Neural cell (in vitro differentiated cells): ENCODE measurements around the gene TMEM131L. TPM values are rescaled to one million over a fixed set of nuclear protein-coding genes. Genes with fewer than 3 reads are reported as not detected.

ENCODE experiments used
- H2AFZ ChIP-seq: fragments of 200-600, 300-800 bp; sonication (generic), shearing (Covaris generic); 2 replicates; pipeline ENCODE4 v1.6.0; 2014; ENCODE audit warnings: low read depth, mild to moderate bottlenecking, antibody characterized with exemption, low read length, moderate library complexity
- H3F3A ChIP-seq: fragments of 200-600 bp; shearing (Covaris generic); 2 replicates; pipeline ENCODE4 v1.6.1; 2016; ENCODE audit warnings: mild to moderate bottlenecking, moderate library complexity, mixed read lengths, antibody characterized with exemption, low read length; ENCODE audit not compliant: insufficient read depth, poor library complexity, severe bottlenecking
- H3K27ac ChIP-seq: fragments of 200-600, 300-800 bp; sonication (generic), shearing (Covaris generic); 2 replicates; pipeline ENCODE4 v1.5.1; 2014; ENCODE audit warnings: mild to moderate bottlenecking, low read length, moderate library complexity
- H3K27me3 ChIP-seq: fragments of 300-800, 200-600 bp; sonication (generic), shearing (Covaris generic); 2 replicates; pipeline ENCODE4 v1.6.0; 2014; ENCODE audit warnings: mild to moderate bottlenecking, low read depth, low read length, moderate library complexity; ENCODE audit not compliant: insufficient read depth
- H3K36me3 ChIP-seq: fragments of 300-800, 200-600 bp; sonication (generic), shearing (Covaris generic); 2 replicates; pipeline ENCODE4 v1.5.1; 2014; ENCODE audit warnings: mild to moderate bottlenecking, antibody characterized with exemption, low read length, moderate library complexity; ENCODE audit not compliant: insufficient read depth
- H3K4me2 ChIP-seq: fragments of 300-800, 200-600 bp; sonication (generic), shearing (Covaris generic); 2 replicates; pipeline ENCODE4 v1.6.0; 2014; ENCODE audit warnings: mild to moderate bottlenecking, low read length
- H3K4me3 ChIP-seq: fragments of 300-800, 200-600 bp; sonication (generic), shearing (Covaris generic); 2 replicates; pipeline ENCODE4 v1.5.1; 2014; ENCODE audit warnings: mild to moderate bottlenecking, low read length, moderate library complexity
- H3K79me2 ChIP-seq: fragments of 200-600 bp; shearing (Covaris generic); replicated peaks from 2 replicates; pipeline ENCODE4 v1.6.0; 2014; ENCODE audit warnings: mild to moderate bottlenecking, low read length, moderate library complexity; ENCODE audit not compliant: insufficient read depth
- H3K9ac ChIP-seq: fragments of 300-800, 200-600 bp; sonication (generic), shearing (Covaris generic); 2 replicates; pipeline ENCODE4 v1.6.1; 2016; ENCODE audit warnings: mild to moderate bottlenecking, low read length, mixed read lengths
- H3K9me2 ChIP-seq: fragments of 200-600 bp; shearing (Covaris generic); 2 replicates; pipeline ENCODE4 v1.6.1; 2016; ENCODE audit warnings: mild to moderate bottlenecking, low read length, mixed read lengths; ENCODE audit not compliant: insufficient read depth
- H3K9me3 ChIP-seq: fragments of 200-600, 300-800 bp; sonication (generic), shearing (Covaris generic); 2 replicates; pipeline ENCODE4 v1.6.1; 2016; ENCODE audit warnings: mild to moderate bottlenecking, mixed run types, low read length, moderate library complexity, mixed read lengths
- H4K20me1 ChIP-seq: fragments of 200-600 bp; shearing (Covaris generic); 2 replicates; pipeline ENCODE4 v1.6.1; 2016; ENCODE audit warnings: mild to moderate bottlenecking, mixed run types; ENCODE audit not compliant: insufficient read depth
- EP300 ChIP-seq: fragments of 450-650 bp; conservative IDR thresholded peaks from 2 replicates; pipeline ENCODE4 v1.6.1; 2014; ENCODE audit warnings: antibody characterized with exemption, mild to moderate bottlenecking, moderate library complexity; ENCODE audit not compliant: poor library complexity, severe bottlenecking
- EZH2 ChIP-seq: fragments of 200-600, 300-800 bp; shearing (Covaris generic), sonication (generic); IDR thresholded peaks from 2 replicates; pipeline ENCODE4 v1.6.1; 2014; ENCODE audit warnings: antibody characterized with exemption, low read length, borderline replicate concordance, mild to moderate bottlenecking; ENCODE audit not compliant: insufficient read depth, poor library complexity, severe bottlenecking
- MXI1 ChIP-seq: fragments of 450-650 bp; conservative IDR thresholded peaks from 2 replicates; pipeline ENCODE4 v1.6.1; 2014; ENCODE audit warnings: antibody characterized with exemption, mild to moderate bottlenecking; ENCODE audit not compliant: poor library complexity, severe bottlenecking
- POLR2AphosphoS5 ChIP-seq: IDR thresholded peaks from 2 replicates; pipeline ENCODE4 v1.6.1; 2012
- RAD21 ChIP-seq: fragments of 450-650 bp; conservative IDR thresholded peaks from 2 replicates; pipeline ENCODE4 v1.6.1; 2014; ENCODE audit warnings: antibody characterized with exemption, mild to moderate bottlenecking, moderate library complexity
- SMC3 ChIP-seq: fragments of 450-650 bp; conservative IDR thresholded peaks from 2 replicates; pipeline ENCODE4 v1.6.1; 2014; ENCODE audit warnings: antibody characterized with exemption, mild to moderate bottlenecking, moderate library complexity; ENCODE audit not compliant: poor library complexity
- TAF1 ChIP-seq: IDR thresholded peaks from 2 replicates; pipeline ENCODE4 v1.6.1; 2012; ENCODE audit warnings: low read depth
- polyA plus RNA-seq: library from polyadenylated mRNA; depleted of rRNA; stranded (reverse); fragments of >200 nt; gene quantifications from 2 replicates; pipeline ENCODE4 v1.2.3, GENCODE V29; 2014
- TF ChIP-seq, protein P1 (sequence below): fragments of 450-650 bp; IDR thresholded peaks from 2 replicates; pipeline ENCODE4 v1.5.1; 2014; ENCODE audit warnings: antibody characterized with exemption, mild to moderate bottlenecking, moderate library complexity; ENCODE audit not compliant: poor library complexity, severe bottlenecking
- TF ChIP-seq, protein P2 (sequence below): IDR thresholded peaks from 2 replicates; pipeline ENCODE4 v1.6.1; 2012; ENCODE audit warnings: borderline replicate concordance

The TMEM131L gene
- polyA plus RNA-seq, 1 donor from 2014 or later, result 11.1 TPM

DNA sequence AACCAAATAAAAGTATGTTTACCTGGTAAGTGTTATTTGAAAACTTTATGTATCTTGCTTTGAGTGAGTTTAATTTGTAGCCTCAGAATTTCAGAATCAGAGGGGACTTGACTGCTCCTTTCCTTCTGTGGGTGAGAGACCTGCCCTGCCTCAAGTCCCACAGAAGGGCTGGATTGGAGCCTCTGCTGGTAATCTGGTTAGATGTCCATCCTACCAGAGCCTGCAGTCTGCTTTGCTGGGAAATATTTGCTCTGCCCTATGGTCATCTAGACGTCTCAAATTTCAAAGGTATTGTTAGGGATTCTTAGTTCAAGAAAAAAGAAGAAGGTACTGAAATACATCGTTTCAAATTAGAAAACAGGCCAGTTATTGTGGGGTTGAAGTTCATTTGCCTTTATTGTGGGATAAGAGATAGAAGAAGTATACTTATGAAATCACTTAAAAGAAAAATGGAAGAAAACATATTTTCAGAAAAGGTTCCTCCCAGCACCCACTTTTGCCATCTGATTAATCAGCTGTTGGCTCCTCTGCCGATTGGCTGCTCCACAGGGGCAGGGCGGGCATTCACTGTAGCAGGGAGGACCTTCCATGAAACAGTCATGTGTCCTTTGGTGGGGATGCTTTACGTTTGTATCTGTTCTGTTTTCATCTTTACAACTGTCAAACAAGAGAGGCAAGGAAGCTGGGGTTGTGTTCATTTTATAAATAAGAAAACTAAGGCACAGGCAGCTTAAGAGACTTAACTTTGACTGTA, 144.6 kb downstream of the TMEM131L start:
- no peak overlapping the region for H3K27ac ChIP-seq
- no peak overlapping the region for H2AFZ ChIP-seq
- no peaks in the 10 kb centered on the region for H3K9me3 ChIP-seq
- peaks cover 4% of the 10 kb centered on the region for H3K79me2 ChIP-seq
- H3K27me3 ChIP-seq, result no peaks in the 10 kb centered on the region
- H3F3A ChIP-seq, result no peaks in the 10 kb centered on the region
- no peak overlapping the region for H3K4me3 ChIP-seq
- no peak overlapping the region for H3K9ac ChIP-seq
- H3K4me2 ChIP-seq, result no peak overlapping the region
- H4K20me1 ChIP-seq, result no peaks in the 10 kb centered on the region
- no peaks in the 10 kb centered on the region for H3K9me2 ChIP-seq
- peaks cover 12% of the 10 kb centered on the region for H3K36me3 ChIP-seq
- no peak for TF ChIP-seq TAF1
- TF ChIP-seq RAD21, result no peak
- TF ChIP-seq, protein P1, sequence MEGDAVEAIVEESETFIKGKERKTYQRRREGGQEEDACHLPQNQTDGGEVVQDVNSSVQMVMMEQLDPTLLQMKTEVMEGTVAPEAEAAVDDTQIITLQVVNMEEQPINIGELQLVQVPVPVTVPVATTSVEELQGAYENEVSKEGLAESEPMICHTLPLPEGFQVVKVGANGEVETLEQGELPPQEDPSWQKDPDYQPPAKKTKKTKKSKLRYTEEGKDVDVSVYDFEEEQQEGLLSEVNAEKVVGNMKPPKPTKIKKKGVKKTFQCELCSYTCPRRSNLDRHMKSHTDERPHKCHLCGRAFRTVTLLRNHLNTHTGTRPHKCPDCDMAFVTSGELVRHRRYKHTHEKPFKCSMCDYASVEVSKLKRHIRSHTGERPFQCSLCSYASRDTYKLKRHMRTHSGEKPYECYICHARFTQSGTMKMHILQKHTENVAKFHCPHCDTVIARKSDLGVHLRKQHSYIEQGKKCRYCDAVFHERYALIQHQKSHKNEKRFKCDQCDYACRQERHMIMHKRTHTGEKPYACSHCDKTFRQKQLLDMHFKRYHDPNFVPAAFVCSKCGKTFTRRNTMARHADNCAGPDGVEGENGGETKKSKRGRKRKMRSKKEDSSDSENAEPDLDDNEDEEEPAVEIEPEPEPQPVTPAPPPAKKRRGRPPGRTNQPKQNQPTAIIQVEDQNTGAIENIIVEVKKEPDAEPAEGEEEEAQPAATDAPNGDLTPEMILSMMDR, result no peak
- no peak for TF ChIP-seq EZH2
- no peak for TF ChIP-seq POLR2AphosphoS5
- TF ChIP-seq MXI1, result no peak
- TF ChIP-seq, protein P2, sequence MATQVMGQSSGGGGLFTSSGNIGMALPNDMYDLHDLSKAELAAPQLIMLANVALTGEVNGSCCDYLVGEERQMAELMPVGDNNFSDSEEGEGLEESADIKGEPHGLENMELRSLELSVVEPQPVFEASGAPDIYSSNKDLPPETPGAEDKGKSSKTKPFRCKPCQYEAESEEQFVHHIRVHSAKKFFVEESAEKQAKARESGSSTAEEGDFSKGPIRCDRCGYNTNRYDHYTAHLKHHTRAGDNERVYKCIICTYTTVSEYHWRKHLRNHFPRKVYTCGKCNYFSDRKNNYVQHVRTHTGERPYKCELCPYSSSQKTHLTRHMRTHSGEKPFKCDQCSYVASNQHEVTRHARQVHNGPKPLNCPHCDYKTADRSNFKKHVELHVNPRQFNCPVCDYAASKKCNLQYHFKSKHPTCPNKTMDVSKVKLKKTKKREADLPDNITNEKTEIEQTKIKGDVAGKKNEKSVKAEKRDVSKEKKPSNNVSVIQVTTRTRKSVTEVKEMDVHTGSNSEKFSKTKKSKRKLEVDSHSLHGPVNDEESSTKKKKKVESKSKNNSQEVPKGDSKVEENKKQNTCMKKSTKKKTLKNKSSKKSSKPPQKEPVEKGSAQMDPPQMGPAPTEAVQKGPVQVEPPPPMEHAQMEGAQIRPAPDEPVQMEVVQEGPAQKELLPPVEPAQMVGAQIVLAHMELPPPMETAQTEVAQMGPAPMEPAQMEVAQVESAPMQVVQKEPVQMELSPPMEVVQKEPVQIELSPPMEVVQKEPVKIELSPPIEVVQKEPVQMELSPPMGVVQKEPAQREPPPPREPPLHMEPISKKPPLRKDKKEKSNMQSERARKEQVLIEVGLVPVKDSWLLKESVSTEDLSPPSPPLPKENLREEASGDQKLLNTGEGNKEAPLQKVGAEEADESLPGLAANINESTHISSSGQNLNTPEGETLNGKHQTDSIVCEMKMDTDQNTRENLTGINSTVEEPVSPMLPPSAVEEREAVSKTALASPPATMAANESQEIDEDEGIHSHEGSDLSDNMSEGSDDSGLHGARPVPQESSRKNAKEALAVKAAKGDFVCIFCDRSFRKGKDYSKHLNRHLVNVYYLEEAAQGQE, result no peak
- TF ChIP-seq EP300, result no peak
- TF ChIP-seq SMC3, result no peak

DNA sequence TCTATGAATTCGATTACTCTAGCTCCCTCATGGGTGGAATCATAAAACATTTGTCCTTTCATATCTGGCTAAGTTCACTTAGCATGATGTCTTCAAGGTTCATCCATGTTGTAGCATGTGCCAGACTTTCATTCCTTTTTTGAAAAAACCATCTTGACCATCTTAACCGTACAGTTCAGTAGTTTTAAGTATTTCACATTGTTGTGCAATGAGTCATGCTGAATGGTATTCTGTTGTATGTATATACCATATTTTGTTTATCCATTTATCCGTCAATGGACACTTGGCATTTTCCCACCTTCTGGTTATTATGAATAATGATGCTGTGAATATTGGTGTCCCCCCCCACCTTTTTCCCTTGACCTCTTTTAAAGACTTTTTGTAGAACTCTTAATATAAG, 145.5 kb downstream of the TMEM131L start:
- no peak overlapping the region for H3K4me2 ChIP-seq
- H3K9me2 ChIP-seq, result no peaks in the 10 kb centered on the region
- no peak overlapping the region for H3K4me3 ChIP-seq
- no peak overlapping the region for H3K27ac ChIP-seq
- no peaks in the 10 kb centered on the region for H4K20me1 ChIP-seq
- H2AFZ ChIP-seq, result no peak overlapping the region
- no peaks in the 10 kb centered on the region for H3K27me3 ChIP-seq
- no peak overlapping the region for H3K9ac ChIP-seq
- peaks cover 6% of the 10 kb centered on the region for H3K36me3 ChIP-seq
- TF ChIP-seq EZH2 (no peak), POLR2AphosphoS5 (no peak), MXI1 (no peak), SMC3 (no peak), EP300 (no peak), TAF1 (no peak), RAD21 (no peak)
- TF ChIP-seq, protein P2, result no peak
- TF ChIP-seq, protein P1, result no peak
- H3K9me3 ChIP-seq, result no peaks in the 10 kb centered on the region
- H3K79me2 ChIP-seq, result peaks cover 4% of the 10 kb centered on the region
- H3F3A ChIP-seq, result no peaks in the 10 kb centered on the region
